C4-2B (cell line): ENCODE data around the gene PLBD2.

Source experiments
- CTCF ChIP-seq: fragments of 450-650 bp; conservative IDR thresholded peaks from 2 replicates; pipeline ENCODE4 v1.5.1; 2017; ENCODE audit warnings: mild to moderate bottlenecking
- ZFX ChIP-seq: fragments of 450-650 bp; IDR thresholded peaks from 2 replicates; pipeline ENCODE4 v1.6.1; 2017

- TF ChIP-seq CTCF, result no peak
- no peak for TF ChIP-seq ZFX
Measured at GRCh38 chr12:113333418-113333750, 25.0 kb upstream of the PLBD2 start.
